ENCODE measurements around the gene DST.
"Not testable (repeated sequence)": the region's sequence is repeated elsewhere in the genome, so short reads cannot be mapped to it uniquely, and the experiment has no call there.

Gene DST

DNA sequence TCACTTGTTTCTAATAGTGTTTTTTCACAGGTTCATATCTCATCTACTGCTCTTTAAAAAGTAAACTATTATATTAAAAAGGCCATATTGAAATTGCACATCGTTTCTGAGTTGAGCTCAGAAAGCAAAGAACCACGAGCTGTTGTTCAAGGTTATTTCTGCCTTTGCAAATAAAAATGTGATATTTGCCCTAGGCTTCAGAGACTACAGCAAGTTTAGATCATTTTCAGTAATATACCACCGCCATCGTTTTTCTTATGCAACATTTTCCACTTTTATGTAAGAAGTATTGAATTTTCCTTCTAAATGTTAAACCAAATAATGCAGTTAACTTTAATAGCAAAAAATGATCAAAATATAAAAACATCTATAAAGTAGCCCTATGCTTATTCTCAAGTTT, 71.1 kb downstream of the DST start:
- no peak for DNase-seq (ENCODE audit: low read depth in 2 of 2)

DNA sequence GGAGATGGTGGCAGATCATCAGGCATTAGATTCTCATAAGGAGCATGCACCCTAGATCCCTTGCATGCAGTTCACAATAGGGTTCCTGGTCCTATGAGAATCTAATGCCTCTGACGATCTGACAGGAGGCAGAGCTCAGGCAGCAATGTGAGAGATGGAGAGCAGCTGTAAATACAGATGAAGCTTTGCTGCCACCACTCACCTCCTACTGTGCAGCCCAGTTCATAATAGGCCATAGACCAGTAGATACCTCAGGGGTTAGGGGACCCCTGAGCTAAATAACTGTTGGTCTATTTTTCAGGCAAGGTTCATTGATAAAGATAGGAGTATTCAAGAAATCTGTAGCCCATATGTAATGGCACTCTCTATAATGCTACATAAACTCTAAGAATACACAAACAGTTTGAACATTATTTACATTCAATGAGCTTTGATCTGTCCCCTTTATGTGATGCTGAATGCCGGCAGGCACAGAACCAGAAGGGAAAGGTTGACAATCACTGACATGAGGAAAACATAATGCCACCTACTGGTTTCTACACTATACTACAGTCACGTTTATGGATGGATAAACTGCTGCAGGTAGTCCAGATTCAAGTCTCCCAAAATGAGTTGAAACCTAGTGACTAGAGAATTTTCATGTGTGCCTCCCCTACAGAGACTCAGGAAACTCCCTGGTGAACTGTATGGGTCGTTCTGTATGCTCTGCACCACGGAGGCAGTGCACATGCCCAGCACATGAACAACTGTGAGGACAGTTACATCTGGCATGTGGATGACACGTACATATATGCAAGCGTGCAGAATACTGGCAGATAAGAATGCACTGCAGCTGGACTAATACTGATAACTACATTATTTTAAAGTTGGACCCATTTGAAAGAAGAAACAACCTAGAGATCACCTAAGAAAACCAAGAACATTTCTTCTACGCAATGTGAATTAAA, 72.0 kb downstream of the DST start:
- DNase-seq (ENCODE audit: low read depth in 2 of 2) = no peak

DNA sequence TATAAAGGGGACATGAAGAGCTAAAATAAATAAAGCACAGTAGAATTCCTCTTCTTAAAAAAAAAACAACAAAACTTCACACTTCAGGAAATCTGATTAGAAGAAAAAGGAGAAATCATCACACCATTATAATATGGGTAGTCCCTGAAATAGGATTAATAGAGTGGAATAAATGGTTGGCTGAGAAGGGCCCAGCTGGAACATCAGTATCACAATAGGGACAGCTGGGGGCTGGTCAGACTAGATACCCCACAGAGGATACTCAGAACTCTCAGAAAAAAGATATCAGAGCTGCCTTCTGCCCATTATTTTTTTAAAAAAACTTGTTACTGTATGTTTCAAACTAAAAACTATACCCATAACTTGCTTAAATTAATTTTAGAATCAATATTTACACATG, 75.2 kb downstream of the DST start:
- DNase-seq (ENCODE audit: low read depth in 2 of 2) = no peak

DNA sequence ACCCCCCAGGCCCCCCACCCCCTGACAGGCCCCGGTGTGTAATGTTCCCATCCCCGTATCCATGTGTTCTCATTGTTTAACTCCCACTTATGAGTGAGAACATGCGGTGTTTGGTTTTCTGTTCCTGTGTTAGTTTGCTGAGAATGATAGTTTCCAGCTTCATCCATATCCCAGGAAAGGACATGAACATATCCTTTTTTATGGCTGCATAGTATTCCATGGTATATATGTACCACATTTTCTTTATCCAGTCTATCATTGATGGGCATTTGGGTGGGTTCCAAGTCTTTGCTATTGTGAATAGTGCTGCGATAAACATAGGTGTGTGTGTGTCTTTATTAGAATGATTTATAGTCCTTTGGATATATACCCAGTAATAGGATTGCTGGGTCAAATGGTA, 80.0 kb downstream of the DST start:
- DNase-seq (ENCODE audit: low read depth in 2 of 2) = not testable (repeated sequence)

DNA sequence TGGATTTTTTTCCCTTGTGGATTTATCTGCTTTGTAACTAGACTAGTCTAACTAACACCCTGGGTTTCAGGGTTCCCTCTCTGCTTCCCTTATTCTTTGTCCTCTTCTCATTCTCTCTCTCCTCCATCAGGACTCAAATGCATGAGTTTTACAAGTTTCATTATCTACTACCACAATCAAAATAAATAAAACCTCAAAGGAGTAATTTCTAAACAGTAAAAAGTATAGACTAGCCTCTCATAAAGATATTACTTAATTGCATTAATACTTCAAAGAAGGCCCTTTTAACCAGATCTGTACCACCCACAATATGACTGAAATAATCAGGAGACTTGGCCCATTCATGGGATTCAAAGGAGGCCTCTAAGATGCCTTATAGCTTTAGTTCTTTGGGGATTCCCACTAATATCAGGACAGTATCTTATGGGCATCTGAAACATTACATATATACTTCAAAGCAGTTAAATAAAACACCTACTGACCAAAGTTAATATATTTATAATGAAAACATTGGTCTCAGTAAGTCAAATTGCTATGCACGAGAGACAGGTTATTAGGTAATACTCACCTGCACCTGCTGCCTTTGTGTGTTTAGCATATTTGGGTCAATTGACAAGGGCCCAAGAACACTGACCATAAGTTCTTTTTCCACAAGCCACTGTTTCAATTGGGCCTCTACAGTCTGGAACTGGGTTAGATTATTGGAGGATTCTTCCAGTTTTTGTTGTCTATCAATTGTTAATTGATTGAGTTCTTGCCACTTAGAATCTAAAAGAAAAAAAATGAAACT, 85.7 kb downstream of the DST start:
- no peak for DNase-seq (ENCODE audit: low read depth in 2 of 2)

DNA sequence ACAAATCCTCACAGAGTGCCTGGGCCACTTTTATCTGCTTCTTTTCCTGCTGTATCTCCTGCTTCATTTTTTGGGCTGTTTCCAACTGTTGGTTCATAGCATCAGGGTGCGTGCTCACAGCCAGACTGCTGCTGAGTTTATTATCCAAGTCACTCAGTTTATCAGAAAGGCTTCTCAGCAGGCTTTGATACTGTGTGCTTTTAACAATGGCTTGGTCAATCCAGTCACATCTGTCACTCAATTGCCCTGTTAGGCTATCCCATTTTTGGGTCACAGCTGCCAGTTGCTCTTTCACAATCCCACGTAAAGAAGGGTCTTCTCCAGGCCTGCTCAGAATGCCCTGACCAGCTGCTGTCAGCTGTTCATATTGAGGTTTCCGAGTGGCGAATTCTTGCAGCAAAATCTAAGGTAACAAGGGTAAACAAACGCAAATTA, 87.2 kb downstream of the DST start:
- no peak for DNase-seq (ENCODE audit: low read depth in 2 of 2)

DNA sequence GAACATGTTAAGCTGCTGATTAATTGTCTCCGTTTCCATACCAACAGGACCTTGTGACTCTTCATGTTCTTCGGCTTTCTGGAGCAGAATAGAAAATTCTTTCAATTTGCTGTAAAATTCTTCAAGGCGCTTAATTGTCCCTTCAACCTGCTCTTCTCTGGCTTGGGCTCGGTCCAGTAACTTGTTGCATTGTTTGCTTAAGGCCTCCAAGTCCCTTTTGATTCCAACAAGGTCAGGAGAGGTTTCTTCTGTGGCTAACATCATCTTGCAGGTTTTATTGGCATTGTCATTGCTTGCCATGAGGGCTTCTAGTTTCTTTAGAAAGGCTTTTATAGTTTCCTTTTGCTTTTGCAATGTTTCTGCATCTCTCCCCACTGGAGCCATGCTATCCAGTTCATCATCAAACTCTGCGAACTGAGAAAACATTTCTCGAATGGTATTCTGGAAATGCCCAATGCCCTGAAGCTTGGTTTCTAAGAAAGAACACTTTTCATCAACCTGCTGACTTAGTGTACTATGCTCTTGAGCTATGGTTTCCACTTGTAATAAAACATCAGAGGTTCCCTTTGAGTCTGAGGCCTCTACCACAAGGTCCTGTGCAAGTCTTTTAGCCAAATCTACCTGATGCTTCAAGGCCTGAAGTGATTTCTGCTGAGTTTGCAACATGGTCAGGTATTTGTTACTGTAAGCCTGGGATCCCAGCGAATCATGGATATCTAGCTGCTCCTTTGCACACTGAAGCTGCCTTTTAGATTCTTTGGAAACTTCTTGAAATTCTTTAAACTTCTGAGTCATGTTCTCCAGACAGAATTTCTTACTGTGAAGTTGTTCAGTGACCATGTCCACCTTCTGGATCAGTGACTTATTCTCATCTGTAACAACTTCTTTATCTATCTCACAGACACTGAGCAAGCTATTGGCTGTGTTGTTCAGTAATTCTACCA, 90.2 kb downstream of the DST start:
- DNase-seq (ENCODE audit: low read depth in 2 of 2) = no peak

DNA sequence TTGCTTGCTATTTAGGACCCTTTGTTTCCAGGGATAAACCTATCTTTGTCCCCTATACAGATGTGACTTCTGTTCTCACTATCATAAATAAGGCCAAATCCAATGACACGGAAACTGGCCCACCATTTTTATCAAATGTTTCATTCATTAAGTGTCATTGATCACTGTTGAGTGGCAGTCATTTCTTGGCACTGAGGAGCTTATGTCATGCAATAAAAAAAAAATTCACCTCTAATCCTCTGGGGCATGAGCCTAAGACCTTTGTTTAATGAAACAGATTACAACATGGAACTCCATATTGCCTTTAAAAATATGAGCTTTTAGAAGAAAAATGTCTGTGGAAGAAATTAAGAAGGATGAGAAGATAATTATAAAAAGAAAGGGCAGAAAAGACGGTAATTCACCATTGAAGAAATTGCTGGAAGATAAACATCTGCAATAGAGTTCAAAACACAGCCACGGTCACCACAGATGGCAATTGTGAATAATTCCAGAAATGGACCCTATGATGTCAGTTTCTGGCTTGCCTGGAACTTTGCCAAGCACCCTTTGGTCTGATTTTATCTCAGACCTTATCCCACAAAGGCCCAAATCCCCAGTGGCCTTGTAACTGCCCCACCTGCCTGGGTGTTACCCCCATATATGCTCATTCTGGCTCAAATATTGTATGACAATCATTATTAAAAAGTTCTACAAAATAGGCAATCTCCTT, 91.1 kb downstream of the DST start:
- DNase-seq (ENCODE audit: low read depth in 2 of 2) = no peak

DNA sequence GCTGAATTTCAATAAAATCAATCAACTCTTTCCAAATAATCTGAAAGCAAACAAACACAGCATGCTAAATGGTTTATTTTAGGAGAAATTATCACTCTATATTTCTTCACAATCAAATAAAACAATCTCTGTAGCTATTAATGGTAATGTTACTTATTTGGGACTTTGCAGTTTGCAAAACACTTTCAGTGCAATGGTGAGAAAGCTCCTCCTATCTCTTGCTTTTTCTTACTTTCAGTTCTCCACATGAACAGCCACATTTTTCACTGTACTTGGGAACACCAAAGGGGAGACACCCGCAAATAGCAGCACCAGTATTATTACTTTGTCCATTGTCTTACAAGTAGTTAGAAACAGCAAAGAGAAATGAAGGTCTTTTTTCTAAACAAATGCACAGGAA, 92.4 kb downstream of the DST start:
- no peak for DNase-seq (ENCODE audit: low read depth in 2 of 2)

DNA sequence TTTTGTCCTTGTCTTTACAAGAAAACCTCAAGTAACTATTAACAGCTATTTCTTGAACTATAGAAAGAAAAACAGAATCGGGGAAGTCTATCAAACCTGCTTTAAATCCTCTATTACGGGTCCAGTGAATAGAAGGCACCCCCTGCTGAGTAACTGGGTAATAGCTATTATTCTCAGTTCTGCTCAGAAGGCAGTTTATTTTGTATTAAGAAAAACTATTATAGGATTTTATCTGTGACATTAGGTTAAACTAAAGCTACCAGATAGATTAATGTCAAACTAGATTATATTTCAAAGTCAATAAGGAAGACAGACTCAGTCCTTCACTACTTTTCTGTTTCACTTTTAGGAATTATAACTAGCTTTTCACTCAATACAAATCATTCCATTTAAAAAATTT, 93.7 kb downstream of the DST start:
- DNase-seq (ENCODE audit: low read depth in 2 of 2) = no peak

DNA sequence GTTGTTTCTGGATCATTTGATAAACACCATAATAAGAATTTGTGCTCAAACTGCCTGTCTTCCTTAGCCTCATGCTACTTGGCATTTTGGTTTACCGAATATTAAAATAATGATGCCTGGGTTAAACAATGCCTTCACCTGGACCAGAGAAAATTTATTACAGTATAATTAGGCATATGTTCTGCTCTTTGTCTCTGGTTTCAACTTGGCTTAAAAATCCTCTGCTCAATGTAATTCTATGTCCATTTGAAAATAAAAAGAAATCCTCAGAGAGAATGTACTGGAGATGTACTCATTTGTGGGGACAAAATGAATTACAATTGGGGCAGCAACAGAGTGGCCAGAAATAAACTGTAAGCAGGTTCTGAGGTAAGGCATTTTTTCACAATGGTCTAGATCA, 95.0 kb downstream of the DST start:
- DNase-seq (ENCODE audit: low read depth in 2 of 2) = no peak

DNA sequence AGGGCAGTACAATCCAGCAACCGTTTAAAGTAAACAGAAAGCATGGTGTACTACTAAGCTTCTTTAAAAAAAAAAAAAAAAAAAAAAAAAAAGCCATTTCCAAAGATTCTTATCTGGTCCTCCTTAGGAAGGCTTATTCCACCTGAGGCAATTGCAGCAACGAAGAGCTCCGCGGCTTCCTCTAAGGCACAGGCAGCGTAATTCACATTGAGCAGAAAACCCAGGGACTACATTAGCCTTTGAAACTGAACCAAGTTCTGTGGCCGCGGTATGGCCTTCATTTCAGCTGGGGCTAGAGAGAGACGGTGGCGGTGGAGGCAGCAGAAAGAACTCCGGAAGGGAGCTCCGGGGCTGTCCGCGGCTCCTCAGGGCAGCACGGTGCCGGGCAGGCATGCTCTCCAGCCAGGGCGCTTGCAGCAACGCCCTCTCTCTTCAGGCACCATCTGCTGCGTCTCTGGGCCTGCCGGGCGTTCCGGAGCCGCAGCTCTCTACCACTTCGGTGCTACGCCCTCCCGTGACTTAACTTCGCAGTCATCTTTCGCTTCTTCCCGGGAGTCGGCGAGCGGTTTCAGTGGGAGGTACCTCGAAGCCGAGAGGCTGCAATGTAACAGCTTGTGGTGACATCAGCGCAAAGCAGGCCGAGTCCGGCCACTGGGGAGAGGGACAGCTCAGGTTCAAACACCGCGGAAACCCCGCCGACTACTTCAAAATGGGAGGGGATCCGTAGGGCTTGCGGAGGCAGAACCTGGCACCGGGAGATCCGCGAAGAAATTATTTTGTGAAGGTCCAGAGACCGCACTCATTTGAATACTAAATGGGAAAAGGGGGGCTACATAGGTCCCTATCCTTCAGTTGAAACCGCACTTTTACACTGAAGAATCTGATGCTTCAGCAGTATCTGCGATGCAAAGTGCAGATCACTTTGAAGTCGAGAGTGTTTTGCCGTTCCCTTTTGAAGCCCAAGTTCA, 100.0 kb downstream of the DST start:
- peak; percentile 47 to 52 for DNase-seq (ENCODE audit: low read depth in 2 of 2)

DNA sequence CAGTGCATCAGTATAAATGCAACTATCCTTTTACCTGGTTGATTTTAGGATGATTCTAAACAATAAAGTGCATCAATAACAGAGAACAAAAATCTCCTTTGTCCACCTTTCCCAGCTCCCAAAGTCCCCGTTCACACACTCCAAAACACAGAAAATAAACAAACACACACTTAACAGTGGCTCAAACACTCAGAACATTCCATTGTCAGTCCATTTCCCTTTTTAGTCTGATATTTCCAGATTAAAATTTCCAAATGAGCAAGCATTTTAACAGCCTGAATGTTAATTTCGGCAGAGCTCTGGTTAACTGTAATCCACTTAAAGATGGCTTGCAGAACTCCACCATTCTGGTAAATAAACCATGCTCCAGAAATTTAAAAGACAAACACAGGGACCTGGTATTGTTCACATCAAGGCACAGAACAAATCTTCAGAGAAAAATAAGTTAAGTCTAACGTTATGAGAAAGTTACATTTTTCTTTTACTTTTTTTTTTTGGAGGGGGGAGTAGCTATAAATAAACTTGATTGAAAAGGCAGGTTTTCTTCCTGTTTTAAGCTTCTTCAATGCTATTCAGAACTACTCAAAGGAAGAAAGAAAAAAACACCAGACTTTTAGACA, 100.8 kb downstream of the DST start:
- DNase-seq (ENCODE audit: low read depth in 2 of 2) = no peak

DNA sequence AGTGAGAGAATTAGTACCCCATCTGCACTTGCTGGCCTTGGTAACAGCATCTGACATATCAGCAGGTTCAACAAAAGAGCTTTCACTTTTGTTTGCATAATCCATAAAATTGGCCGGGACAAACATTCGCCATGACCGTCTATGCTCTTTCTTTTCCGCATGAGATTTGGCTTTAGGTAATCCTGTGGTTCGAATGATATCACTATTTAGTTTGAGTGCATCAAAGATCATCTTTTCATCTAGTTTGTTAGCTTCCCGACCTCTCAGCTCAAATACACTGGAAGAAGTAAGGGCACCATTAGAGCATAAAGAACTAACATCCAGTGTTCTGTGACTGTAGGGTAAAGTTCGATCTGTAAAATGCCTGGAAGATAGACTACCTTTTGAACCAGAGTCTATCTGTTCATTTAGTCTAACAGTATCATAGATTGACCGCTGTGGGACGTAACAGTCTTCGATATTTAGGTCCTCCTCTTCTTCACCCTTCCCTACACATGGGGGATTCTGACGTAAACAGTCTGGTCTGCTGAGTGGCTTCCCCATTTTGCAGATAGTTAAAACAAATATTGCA, 101.6 kb downstream of the DST start:
- no peak for DNase-seq (ENCODE audit: low read depth in 2 of 2)

DNA sequence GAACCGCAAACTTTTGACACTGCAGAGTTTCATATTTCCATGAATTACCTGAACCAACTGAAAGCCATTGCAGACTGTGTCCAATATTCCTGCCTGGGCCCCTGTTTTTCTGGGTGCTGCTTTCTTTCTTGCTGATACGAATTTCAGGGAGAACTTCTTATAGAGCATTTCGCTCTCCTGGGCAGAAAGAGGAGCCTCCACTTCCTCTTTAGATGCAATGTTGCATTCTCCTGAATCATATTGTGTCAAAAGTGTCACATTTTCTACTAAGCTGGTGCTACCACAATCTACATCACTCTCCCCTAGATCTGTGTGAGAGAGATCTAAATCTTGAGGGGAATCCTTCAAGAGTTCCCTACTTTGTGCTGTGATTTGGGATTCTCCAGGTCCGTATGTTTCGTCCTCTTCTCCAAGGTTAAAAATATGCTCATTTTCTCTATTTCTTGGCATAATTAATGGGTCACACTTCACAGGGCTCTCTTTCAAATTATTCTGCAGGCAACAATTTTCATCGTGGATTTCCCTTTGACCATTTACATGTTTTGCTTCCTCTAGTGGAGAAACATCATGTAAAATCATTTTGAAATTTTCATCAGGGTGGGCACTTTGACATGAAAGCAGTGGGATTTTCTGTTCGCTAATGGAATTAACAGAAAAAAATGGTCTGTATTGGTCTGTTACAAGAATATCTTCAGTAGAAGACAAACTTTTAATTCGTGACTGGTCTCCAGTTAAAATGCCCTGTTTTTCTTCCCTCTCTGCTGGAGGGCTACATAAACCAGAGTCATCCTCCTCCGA, 102.3 kb downstream of the DST start:
- DNase-seq (ENCODE audit: low read depth in 2 of 2) = no peak

DNA sequence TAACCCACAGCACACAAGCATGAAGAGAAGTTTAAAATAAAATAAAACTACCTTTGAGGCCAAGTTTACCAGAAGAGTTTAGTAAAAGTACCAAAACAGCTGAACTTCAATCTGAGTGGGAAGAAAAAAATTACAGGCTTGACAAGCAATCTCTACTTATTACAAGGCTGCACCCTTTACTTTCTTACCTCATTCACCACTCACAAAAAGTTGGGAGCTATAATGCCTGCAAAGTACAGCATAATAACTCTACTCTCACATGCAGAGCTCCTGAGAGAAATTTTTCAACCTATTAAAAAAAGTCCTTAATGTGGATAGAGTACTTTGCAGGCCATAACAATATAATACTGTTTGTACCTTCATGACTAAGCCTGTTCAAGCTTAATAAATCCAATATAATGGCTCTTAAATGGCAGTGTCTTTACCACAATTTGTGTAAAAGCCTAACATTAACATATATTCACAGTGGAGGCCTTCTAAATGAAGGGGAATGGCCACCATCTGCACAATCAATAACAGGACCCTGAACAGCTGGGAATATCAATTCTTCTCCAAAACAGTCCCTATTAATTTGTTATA, 103.1 kb downstream of the DST start:
- DNase-seq (ENCODE audit: low read depth in 2 of 2) = no peak

DNA sequence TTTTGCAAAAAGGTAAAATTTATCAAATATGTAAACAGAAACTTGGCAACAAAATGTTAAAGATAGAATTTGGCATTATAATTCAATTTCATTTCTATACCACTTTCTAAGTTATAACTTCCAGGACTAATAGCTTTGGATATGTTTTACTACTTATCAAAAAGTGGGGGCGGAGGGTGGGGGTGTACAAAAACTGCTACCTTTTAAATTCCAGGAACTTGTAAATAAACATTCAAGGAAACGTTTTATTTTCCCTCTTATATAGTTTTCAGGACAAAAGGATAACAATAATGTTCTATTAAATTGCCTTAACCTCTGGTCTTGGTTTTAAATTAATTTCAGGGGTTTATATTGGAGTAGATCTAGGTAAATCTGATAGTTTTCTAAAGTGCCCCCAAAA, 103.8 kb downstream of the DST start:
- no peak for DNase-seq (ENCODE audit: low read depth in 2 of 2)

DNA sequence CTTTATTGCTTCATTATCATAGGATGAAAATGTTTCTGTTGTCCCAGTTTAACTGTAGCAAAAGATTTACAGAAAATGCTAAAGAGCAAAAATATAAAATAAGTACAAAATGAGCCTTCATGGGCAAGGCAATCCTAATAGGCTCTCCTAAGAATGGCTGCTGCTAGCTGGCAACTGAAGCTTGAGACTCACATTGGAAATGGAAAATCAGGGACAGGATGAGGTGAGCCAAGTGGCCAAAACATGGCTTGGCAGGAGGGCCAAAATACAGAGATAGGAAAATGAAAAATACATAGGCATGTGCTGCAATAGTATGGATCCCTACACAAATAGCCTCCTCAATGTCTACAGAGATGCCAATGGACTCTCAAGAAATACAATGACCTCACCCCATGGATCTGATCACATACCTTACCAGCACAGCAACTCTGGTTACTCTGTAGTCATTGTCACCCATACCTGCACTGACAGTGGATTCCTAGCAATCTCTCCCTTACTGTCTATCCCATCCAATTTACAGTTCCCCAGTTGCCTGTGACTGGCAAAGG, 105.4 kb downstream of the DST start:
- DNase-seq (ENCODE audit: low read depth in 2 of 2) = no peak

Data from stimulated activated CD4-positive, alpha-beta T cell treated with anti-CD3 and anti-CD28 coated beads, Interleukin-1b, Interleukin-23, amount 100 ng/mL, for 4 hours (primary cell).